Head of caudate nucleus (tissue), 42 donors: ENCODE data around the gene IFT43.

Source experiments
- DNase-seq, 42 donors: peaks; one replicate each; pipeline versions ENCODE4 v3.0.0 to v3.0.0-alpha.2; 2020 to 2021; ENCODE audit warnings: mixed read lengths in 7 of 42
- intact Hi-C: fragments of 100-400 bp; cut with DNase I; formaldehyde crosslinking; loops from one replicate; pipeline ENCODE4 v1.15.0; 2022

IFT43 gene

GRCh38 chr14:75985618-75986438, at the start of gene IFT43:
Gene IFT43 (plus strand): TSS chr14:75985763. CDS start chr14:75985787, 24 bp downstream.
- intact Hi-C loops, result no loop called here
- DNase-seq, result peak; percentile 91 to 98 (median 96)

- DNase-seq, result no peak
- intact Hi-C loops, result no loop called here
Observed at GRCh38 chr14:75939200-75939599, 46.4 kb upstream of the IFT43 start.

DNA sequence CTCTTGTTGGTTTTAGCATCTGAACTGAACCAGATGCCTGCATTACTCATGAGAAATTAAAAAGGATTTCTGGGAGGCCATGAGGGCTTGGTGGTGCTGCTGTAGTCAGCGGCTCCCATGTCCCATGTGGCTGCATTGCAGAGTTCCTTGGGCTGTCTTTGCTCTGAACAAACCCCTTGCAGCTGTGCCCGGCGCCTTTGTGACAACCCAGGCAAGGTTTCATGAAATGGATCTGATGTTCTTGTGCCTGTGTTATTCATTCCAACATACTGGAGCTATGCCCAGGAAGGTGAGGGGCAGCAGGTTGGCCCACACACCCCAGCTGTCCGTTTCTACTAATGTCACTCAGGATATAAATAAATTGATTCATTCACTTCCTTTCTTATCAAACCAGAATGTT, 44.5 kb upstream of the IFT43 start:
- no peak for DNase-seq
- intact Hi-C loops, result no loop called here

- DNase-seq, result no peak
- intact Hi-C loops, result no loop called here
Observed at GRCh38 chr14:75944607-75945241, 40.8 kb upstream of the IFT43 start.

DNA sequence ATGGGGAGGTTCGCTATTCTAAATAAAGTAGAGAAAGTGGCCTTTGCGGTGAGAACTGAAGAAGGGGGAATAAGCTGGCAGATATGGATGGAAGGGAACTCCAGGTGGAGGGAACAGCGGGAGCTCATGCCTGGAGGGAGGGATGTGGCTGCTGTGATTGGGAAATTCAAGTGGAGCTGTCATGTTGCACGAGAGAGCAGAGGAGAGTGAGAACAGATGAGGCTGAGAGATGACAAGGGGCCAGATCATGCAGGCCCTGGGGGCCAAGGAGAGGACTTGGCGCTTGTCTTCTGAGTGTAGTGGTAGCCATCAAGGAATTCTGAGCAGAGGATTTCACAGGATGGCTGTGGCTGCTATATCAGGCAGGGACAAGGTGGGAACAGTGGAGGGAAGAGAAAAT, 38.8 kb upstream of the IFT43 start:
- intact Hi-C loops, result no loop called here
- DNase-seq, result no peak

DNA sequence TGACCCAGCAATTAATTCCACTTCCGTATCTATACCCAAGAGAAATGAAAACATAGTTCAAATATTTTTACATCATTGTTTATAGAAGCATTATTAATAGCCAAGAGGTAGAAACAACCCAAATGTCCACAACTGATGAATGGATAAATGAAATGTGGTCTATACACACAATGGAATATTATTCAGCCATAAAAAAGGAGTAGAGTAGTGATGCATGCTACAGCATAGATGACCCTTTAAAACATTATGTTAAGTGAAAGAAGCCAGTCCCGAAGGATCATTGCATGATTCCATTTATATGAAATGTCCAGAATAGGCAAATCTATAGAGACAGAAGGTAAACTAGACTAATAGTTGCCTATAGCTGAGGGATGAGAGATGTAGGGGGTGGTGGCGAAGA, 33.1 kb upstream of the IFT43 start:
- DNase-seq, result no peak
- intact Hi-C loops, result no loop called here

- intact Hi-C loops, result no loop called here
- DNase-seq, result peak in 1 of 42 donors; percentile 22
Observed at GRCh38 chr14:75959031-75959430, 26.5 kb upstream of the IFT43 start.

- intact Hi-C loops, result no loop called here
Observed at GRCh38 chr14:75960231-75960630, 25.3 kb upstream of the IFT43 start.

DNA sequence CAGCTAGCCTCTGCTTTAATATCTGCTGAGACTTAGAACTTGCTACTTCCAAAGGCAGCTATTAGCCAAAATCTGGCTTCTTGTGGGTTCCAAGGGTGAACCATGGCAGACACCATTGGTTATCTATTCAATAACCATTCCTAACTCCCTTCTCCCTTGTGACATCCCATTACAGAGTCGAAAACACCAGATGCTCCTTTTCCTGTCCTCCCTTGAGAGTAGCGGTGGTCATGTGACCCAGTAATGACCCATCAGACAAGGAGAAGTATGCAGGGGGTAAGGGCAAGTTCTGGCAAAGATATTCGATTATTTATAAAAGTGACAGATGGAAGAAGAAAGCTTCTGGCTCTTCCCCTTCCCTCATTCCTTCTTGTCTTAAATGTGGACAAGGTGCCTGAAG, 23.9 kb upstream of the IFT43 start:
- DNase-seq, result peak in 1 of 42 donors; percentile 9
- intact Hi-C loops, result no loop called here

More at GRCh38 chr14:75960231-75960630, 25.3 kb upstream of the IFT43 start:
- peak in 1 of 42 donors; percentile 7 for DNase-seq

GRCh38 chr14:75967866-75968265, 17.7 kb upstream of the IFT43 start:
- DNase-seq, result no peak
- intact Hi-C loops, result no loop called here

DNA sequence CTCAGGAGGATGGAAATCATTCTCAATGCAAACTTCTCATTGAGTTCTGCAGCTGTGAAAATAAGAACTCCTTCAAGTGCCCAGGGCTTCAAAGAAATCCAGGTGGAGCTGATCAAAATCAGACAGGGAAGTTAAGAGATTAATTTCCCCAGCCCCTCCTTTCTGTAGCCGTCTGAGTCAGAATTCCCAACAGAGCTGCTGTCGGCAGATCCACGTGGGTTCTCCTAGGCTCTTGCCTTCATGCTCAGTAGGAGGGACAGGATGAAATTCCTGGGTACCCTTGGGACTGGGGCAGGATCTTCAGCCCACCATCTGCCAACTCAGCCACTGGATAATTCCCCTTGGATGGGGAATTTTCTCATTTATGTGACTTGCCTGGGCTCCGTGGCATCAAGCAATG, 17.1 kb upstream of the IFT43 start:
- peak in 7 of 42 donors; percentile 17 to 50 (median 44) for DNase-seq
- intact Hi-C loops, result no loop called here

- no peak for DNase-seq
- intact Hi-C loops, result no loop called here
Observed at GRCh38 chr14:75969126-75969525, 16.4 kb upstream of the IFT43 start.

- intact Hi-C loops, result no loop called here
- no peak for DNase-seq
Observed at GRCh38 chr14:75969891-75970290, 15.7 kb upstream of the IFT43 start.

DNA sequence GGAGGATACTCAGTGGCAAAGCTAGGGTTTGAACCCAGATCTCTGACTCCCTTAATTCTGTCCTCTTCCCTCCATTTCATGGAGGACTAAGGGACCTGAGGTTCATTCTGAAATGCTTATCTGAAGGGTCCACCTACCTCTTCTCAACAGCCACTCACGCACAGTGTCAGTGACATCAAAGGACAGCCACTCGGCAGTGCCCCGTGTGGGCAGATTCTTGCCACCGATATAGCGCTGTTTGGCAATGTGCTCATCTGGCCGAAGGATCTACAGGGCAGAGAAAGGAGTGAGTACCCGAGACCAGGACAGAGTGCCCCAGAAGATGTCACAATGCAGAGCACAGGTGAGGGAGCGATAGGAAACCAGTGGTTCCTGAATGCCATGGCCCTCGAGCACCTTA, 14.6 kb upstream of the IFT43 start:
- intact Hi-C loops, result no loop called here
- no peak for DNase-seq

GRCh38 chr14:75971509-75971908, 14.1 kb upstream of the IFT43 start:
- no peak for DNase-seq
- intact Hi-C loops, result no loop called here

GRCh38 chr14:75972801-75973421, 12.7 kb upstream of the IFT43 start:
- DNase-seq, result no peak
- intact Hi-C loops, result no loop called here

DNA sequence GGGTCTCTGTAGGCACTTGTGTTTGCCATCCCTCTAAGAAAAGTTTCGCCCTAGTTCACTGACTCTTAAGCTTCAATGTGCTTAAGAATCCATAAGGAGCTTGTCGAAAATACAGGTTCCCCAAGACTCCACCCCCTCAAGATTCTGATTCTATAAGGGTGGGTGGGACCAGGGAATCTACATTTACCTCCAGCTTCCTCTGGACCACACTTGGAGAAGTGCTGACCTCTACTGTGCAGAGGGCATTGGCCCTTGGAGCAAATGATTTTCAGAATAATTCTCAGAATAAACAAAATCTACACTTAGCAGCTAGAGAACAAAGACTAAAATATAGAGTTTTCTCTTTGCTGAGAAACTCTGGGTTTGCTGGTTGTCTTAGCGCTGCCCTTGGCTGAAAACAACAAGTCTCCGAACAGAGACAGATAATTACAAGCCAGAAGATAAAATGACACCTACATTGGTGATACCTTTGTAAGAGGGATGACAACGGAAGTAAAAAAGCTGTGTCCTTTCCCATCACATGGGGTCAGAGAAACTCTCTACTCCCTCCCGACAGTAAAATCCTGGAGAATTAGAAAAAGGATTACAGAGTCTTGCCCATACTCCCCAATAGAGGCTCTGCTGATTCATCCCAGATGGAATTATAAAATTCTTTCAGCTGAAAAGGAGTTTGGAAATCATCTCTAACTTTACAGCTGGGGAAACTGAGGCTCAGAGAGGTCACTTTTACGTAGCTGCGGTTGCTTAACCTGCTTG, 8.6 kb upstream of the IFT43 start:
- intact Hi-C loops, result no loop called here
- no peak for DNase-seq

DNA sequence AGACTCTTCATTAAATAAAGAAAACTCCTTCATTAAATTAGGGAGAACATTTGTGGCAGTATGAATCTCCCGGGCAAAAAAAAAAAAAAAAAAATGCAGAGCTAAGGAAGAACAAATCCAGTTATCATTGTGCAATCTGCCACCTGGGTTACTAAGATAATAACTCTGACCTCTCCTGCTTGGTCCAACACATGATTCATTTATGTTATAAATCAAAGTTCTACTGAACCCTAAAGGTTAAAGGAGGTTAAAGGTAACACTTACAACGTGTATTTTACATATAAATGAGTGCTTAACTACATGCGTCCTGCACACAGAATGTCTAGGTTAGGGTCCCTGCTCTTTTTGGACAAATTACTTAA, 8.0 kb upstream of the IFT43 start:
- intact Hi-C loops, result no loop called here
- no peak for DNase-seq

GRCh38 chr14:75978249-75978731, 7.3 kb upstream of the IFT43 start:
- peak in 1 of 42 donors; percentile 22 for DNase-seq
- intact Hi-C loops, result no loop called here
